Gastroesophageal sphincter (tissue), 3 donors: ENCODE measurements around the gene UQCRFS1.

ENCODE experiments used
- POLR2A ChIP-seq, 2 donors: fragments of 450-650 bp; IDR thresholded peaks; one replicate each; pipeline ENCODE4 v1.6.1; 2017; ENCODE audit warnings: antibody characterized with exemption in 2 of 2, mild to moderate bottlenecking in 2 of 2, moderate library complexity in 1 of 2
- TF ChIP-seq, protein P1 (sequence below), 4 experiments: fragments of 200-600 bp in 2 of 4; fragments of 450-650 bp in 2 of 4; sonication (generic) in 1 of 4; IDR thresholded peaks; one replicate each; pipeline ENCODE4 v1.5.1; 2017 to 2019; ENCODE audit warnings: antibody characterized with exemption in 4 of 4, mild to moderate bottlenecking in 2 of 4, moderate library complexity in 2 of 4

DNA sequence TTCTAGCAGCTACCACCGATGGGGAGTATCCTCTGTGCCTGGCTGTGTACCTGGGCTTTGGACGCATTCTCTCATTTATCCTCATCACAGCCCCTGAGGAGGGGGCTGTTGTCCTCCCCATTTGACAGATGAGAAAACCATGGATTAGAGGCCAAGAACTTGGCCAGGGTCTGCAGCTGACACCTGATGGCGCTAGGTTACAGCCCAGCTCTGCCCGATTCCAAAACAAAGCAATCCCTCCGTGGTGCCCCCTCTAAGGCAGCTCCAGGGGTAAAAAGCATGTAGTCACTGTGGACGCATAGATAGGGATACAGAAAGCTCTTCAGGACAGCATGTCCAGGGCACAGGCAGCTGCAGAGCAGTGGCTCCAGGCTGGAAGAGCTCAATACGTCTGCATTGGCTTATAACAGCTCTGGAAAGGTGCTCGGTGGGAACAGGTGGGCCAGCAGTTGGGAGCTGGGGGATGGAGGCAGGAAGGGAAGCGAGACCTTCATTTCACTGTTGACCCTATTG is 35.4 kb upstream of the UQCRFS1 start:
- TF ChIP-seq, protein P1, sequence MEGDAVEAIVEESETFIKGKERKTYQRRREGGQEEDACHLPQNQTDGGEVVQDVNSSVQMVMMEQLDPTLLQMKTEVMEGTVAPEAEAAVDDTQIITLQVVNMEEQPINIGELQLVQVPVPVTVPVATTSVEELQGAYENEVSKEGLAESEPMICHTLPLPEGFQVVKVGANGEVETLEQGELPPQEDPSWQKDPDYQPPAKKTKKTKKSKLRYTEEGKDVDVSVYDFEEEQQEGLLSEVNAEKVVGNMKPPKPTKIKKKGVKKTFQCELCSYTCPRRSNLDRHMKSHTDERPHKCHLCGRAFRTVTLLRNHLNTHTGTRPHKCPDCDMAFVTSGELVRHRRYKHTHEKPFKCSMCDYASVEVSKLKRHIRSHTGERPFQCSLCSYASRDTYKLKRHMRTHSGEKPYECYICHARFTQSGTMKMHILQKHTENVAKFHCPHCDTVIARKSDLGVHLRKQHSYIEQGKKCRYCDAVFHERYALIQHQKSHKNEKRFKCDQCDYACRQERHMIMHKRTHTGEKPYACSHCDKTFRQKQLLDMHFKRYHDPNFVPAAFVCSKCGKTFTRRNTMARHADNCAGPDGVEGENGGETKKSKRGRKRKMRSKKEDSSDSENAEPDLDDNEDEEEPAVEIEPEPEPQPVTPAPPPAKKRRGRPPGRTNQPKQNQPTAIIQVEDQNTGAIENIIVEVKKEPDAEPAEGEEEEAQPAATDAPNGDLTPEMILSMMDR (IDR thresholded peaks at IDR 0.05), result no peak
- TF ChIP-seq POLR2A (IDR thresholded peaks at IDR 0.05), result no peak
